ENCODE measurements around the gene ZC3H14. TPM values are rescaled to one million over a fixed set of nuclear protein-coding genes. Genes with fewer than 3 reads are reported as not detected.

Gene ZC3H14
- total RNA-seq, 2 donors from 2014 or later = 38.6 to 48.5 TPM

GRCh38 chr14:88613552-88614010, 50.7 kb downstream of the ZC3H14 start:
- H3K36me3 ChIP-seq (replicated peaks in 1 of 2; ENCODE audit: insufficient read depth in 1 of 2, low read depth in 2 of 2) = peaks cover 4 to 13% of the 10 kb centered on the region in 2 donors
- ATAC-seq (peak; percentile 93), DNase-seq (peak; percentile 51 to 82 (median 72))
- H3K9me3 ChIP-seq = no peaks in the 10 kb centered on the region
- H3K27me3 ChIP-seq = no peaks in the 10 kb centered on the region
- H3K4me1 ChIP-seq = peaks cover 20% of the 10 kb centered on the region
- H3K4me3 ChIP-seq = no peak overlapping the region
- intact Hi-C loops (cut with DNase I) = no loop called here
- WGBS, 2 donors = 12 to 13% methylated on average over 5 of the region's 5 CpGs
- H3K27ac ChIP-seq = peak overlapping the region in 3 of 4 donors; percentile 36 to 73 (median 66)
- no peak for TF ChIP-seq POLR2A (IDR thresholded peaks at IDR 0.05)
- TF ChIP-seq CTCF (IDR thresholded peaks at IDR 0.05) = no peak

- DNase-seq = no peak
- Histone ChIP-seq H3K27me3 (no peaks in the 10 kb centered on the region), H3K27ac (peak overlapping the region in 3 of 4 donors; percentile 36 to 73 (median 66)), H3K36me3 (replicated peaks in 1 of 2; ENCODE audit: insufficient read depth in 1 of 2, low read depth in 2 of 2) (peaks cover under 1 to 13% of the 10 kb centered on the region in 2 donors), H3K4me1 (peaks cover 20% of the 10 kb centered on the region), H3K4me3 (no peak overlapping the region), H3K9me3 (no peaks in the 10 kb centered on the region)
- ATAC-seq = no peak
- intact Hi-C loops (cut with DNase I) = no loop called here
- no peak for TF ChIP-seq POLR2A (IDR thresholded peaks at IDR 0.05)
- no peak for TF ChIP-seq CTCF (IDR thresholded peaks at IDR 0.05)
- whole genome bisulfite sequencing, 2 donors = 72 to 82% methylated on average over 3 of the region's 3 CpGs
Measured at GRCh38 chr14:88614218-88614907, 51.5 kb downstream of the ZC3H14 start.

GRCh38 chr14:88616697-88617096, 53.9 kb downstream of the ZC3H14 start:
- H3K27me3 ChIP-seq = no peaks in the 10 kb centered on the region
- H3K4me1 ChIP-seq = peaks cover 20% of the 10 kb centered on the region
- DNase-seq (no peak), ATAC-seq (no peak)
- no peak overlapping the region for H3K4me3 ChIP-seq
- H3K27ac ChIP-seq = no peak overlapping the region
- 93 to 97% methylated on average over 1 of the region's 1 CpG for WGBS, 2 donors
- H3K36me3 ChIP-seq (replicated peaks in 1 of 2; ENCODE audit: insufficient read depth in 1 of 2, low read depth in 2 of 2) = peaks cover 0 to 2% of the 10 kb centered on the region in 2 donors
- no peak for TF ChIP-seq CTCF (IDR thresholded peaks at IDR 0.05)
- TF ChIP-seq POLR2A (IDR thresholded peaks at IDR 0.05) = no peak
- no peaks in the 10 kb centered on the region for H3K9me3 ChIP-seq
- intact Hi-C loops (cut with DNase I) = no loop called here

GRCh38 chr14:88617479-88617878, 54.6 kb downstream of the ZC3H14 start:
- intact Hi-C loops (cut with DNase I) = no loop called here
- Histone ChIP-seq H3K9me3 (no peaks in the 10 kb centered on the region), H3K4me3 (no peak overlapping the region), H3K27ac (no peak overlapping the region), H3K4me1 (peaks cover 20% of the 10 kb centered on the region), H3K27me3 (no peaks in the 10 kb centered on the region), H3K36me3 (replicated peaks in 1 of 2; ENCODE audit: insufficient read depth in 1 of 2, low read depth in 2 of 2) (no peaks in the 10 kb centered on the region)
- TF ChIP-seq POLR2A (IDR thresholded peaks at IDR 0.05) = no peak
- no peak for TF ChIP-seq CTCF (IDR thresholded peaks at IDR 0.05)
- DNase-seq = no peak
- no peak for ATAC-seq
- 82 to 86% methylated on average over 1 of the region's 1 CpG for WGBS, 2 donors

- H3K27ac ChIP-seq = no peak overlapping the region
- peaks cover 11% of the 10 kb centered on the region for H3K4me1 ChIP-seq
- no peaks in the 10 kb centered on the region for H3K27me3 ChIP-seq
- ATAC-seq (no peak), DNase-seq (no peak)
- no peak overlapping the region for H3K4me3 ChIP-seq
- H3K36me3 ChIP-seq (replicated peaks in 1 of 2; ENCODE audit: insufficient read depth in 1 of 2, low read depth in 2 of 2) = no peaks in the 10 kb centered on the region
- WGBS, 2 donors = 81 to 87% methylated on average over 5 of the region's 5 CpGs
- TF ChIP-seq POLR2A (IDR thresholded peaks at IDR 0.05) (no peak), CTCF (IDR thresholded peaks at IDR 0.05) (no peak)
- no peaks in the 10 kb centered on the region for H3K9me3 ChIP-seq
- intact Hi-C loops (cut with DNase I) = no loop called here
Measured at GRCh38 chr14:88618476-88618875, 55.6 kb downstream of the ZC3H14 start.

Data from body of pancreas (tissue), 4 donors.